ENCODE results near the gene CFAP77.

CFAP77 gene

DNA sequence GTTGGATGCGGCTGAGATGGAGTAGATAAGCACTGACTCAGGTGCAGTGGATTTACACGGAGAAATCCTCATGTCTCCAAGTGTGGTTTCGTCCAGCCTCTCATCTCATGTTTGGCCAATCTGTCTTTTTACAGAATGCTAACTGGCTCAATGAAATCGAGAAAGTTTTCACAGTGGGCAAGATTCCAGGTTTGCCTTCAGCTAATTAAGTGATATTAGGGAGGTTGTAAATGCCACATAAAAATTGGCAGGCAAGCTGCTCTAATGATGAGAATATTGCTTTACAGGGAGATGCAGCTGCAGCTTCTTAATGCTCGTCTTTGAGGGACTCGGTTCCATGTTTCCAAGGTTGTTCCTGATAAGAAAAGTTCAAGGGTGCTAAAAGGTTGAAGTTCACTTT, 196.1 kb downstream of the CFAP77 start:
- no peak for DNase-seq

DNA sequence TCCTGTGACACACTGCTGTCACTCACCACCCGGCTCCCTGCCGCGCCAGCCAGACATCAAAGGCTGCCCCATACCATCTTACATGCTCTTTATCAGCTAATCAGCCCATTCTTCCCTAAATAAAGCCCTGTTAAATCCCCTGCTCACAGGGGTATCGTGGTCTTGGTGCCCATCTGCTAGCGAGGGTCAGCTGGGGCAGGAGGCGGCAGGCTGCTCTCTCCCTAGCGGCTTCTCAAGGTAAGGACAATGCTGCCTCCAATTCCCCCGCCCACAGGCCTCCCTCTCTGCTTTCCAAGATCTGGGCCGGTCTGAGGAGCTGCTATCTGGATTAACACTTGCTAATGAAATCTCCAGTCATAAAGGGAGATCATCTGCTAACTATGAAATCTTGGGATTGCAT, 199.2 kb downstream of the CFAP77 start:
- no peak for DNase-seq

DNA sequence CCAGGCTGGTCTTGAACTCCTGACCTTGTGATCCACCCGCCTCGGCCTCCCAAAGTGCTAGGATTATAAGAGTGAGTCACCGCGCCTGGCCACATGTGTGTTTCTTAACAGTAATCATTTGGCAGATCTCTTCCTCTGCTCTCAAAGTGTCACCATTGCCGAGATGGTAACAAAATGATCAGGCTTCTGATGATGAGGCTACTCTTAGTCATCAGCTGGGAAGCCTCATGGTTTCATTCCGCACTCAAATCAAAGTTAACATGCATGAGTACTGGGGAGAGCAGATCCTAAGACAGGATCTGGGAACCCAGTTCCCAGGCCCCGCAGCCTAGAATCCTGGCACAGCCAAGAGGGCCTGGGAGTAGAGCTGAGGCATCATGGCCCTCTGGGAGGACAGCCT, 199.8 kb downstream of the CFAP77 start:
- DNase-seq = no peak

DNA sequence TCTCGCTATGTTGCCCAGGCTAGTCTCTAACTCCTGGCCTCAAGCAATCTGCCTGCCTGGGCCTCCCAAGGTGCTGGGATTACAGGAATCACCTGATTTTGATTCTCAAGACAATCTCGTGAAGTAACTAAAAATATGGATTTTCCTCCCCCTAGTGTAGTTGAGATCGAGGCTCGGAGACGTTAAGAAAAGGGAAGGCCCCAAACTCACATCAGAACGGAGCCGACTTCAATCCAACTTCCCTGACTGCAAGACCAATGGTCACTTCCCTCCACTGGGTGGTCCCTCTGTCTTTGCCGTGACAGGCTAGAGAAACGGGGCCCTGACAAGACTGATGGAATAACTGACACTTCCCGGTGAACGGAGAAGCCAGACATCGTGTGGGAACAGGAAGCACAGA, 200.7 kb downstream of the CFAP77 start:
- no peak for DNase-seq

DNA sequence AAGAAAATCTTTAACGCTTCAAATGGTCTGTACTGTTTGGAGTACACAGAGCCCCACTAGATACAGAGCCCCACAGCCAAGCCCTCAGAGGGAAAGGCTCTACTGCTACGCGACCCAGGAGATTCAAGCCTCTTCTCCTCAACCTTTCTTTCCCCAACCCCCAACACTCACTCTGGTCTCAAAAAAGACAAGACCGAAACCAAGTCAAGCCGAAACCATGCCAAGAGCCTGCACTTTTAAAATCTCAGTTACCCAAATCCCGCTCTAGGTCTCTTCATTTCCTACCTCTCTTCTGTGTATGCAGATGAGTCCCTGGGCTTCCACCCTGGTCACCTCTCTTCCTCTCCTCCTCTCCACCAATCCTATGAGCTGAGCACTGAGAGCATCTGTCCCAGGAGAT, 204.3 kb downstream of the CFAP77 start:
- DNase-seq = no peak

DNA sequence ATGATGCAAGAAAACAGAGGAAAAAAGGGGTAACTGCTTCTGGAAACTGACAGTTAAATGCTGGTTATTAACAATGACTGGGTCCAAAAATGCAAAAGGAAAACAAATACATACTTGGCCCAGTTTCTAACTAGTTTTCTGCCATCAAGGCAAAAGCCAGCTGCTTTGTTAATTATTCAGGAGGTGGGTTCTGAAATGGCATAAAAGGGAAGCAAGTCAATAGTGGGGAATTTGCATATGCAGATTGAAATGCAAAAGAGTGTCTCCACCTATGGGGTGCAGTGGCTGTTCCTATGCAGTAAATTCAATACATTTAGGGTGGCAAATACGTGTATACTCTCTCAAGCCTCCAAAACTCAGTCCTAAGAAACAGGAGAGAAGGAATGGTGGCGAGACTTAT, 205.8 kb downstream of the CFAP77 start:
- DNase-seq = no peak

DNA sequence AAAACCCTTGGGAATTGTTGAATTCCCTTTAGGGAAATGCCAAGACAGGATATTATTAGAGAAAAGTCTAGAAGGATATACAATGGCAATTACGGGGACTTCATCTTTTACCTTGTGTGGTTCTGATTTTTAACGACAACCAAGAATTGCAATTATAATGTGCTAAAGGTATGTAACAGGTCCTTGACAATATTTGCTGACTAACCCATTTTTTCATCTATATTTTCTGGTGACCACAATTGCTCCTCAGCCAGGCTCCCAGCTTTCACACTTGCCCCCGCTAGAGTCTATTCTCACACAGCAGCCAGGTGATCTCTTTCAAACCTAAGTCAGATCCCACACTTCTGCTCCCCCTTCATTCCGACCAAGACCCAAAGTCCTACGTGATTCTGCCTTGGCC, 206.7 kb downstream of the CFAP77 start:
- DNase-seq = no peak

DNA sequence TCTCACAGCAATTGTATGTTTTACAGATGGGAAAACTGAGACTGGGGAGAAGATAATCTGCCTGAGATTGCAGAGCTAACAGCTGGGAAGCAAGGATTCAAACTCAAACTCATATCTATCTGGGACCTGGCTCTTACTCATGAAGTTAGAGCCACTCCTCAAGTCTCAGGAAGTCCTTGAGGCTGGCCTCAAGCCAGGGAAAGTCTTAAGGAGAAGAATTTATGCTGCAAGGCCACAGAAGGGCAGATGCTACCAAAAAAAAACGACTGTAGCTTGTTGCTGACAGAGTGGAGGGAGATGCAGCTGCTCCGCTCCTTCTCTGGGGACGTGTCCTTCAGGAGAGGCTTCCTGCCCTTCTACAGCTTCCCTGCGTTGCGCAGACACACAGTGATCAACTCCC, 212.1 kb downstream of the CFAP77 start:
- DNase-seq = no peak
